Kidney (tissue), 14 donors: ENCODE measurements around the gene ZNF236. TPM values are rescaled to one million over a fixed set of nuclear protein-coding genes. Genes with fewer than 3 reads are reported as not detected.

Source experiments
- DNase-seq, 5 donors: peaks; one replicate each; pipeline ENCODE4 v3.0.0-alpha.2; 2013 to 2020
- FAIRE-seq: peaks from 2 replicates; lab custom pipeline; 2012; peaks lifted over from hg19 to GRCh38; lab: Jason Lieb, UNC
- H3K27ac ChIP-seq, 2 donors: one replicate each; pipeline ENCODE4 v1.7.0; 2013; ENCODE audit warnings: low read depth in 2 of 2, low read length in 2 of 2, inconsistent platforms in 1 of 2
- H3K27me3 ChIP-seq: one replicate; pipeline ENCODE4 v1.7.1; 2013; ENCODE audit warnings: low read length, inconsistent platforms; ENCODE audit not compliant: control insufficient read depth, insufficient read depth
- H3K36me3 ChIP-seq, 3 donors: one replicate each; pipeline versions ENCODE4 v1.7.0 to v1.7.1; 2013; ENCODE audit warnings: low read length in 3 of 3, control low read depth in 1 of 3, inconsistent platforms in 1 of 3; ENCODE audit not compliant: insufficient read depth in 3 of 3, control insufficient read depth in 2 of 3
- H3K4me1 ChIP-seq, 3 donors: one replicate each; pipeline versions ENCODE4 v1.7.0 to v1.7.1; 2013; ENCODE audit warnings: low read length in 3 of 3, inconsistent platforms in 1 of 3, low read depth in 1 of 3; ENCODE audit not compliant: control insufficient read depth in 2 of 3, insufficient read depth in 2 of 3
- H3K4me3 ChIP-seq, 3 donors: one replicate each; pipeline versions ENCODE4 v1.7.0 to v1.8.1; 2013; ENCODE audit warnings: low read length in 3 of 3, control low read depth in 1 of 3, inconsistent platforms in 1 of 3
- H3K9ac ChIP-seq, 3 donors: one replicate each; pipeline versions ENCODE4 v1.7.0 to v1.7.1; 2013; ENCODE audit warnings: low read length in 3 of 3, control low read depth in 1 of 3, inconsistent platforms in 1 of 3
- H3K9me3 ChIP-seq, 3 donors: one replicate each; pipeline versions ENCODE4 v1.7.0 to v1.7.1; 2013; ENCODE audit warnings: low read length in 3 of 3, control low read depth in 1 of 3, inconsistent platforms in 1 of 3; ENCODE audit not compliant: control insufficient read depth in 2 of 3, insufficient read depth in 1 of 3
- intact Hi-C: fragments of 100-400 bp; cut with DNase I; formaldehyde crosslinking; loops from one replicate; pipeline ENCODE4 v1.11.1; 2022
- polyA plus RNA-seq: library from polyadenylated mRNA; stranded (reverse); fragments of 350-450 nt; fragmentation: Illumina TruSeq; extraction: RNeasy Lipid Tissue Mini Kit (QIAGEN cat#74804); gene quantifications from one replicate; pipeline ENCODE4 v1.2.3, GENCODE V29; 2014; ENCODE audit warnings: low read depth, low replicate concordance; ENCODE audit not compliant: insufficient read depth
- total RNA-seq: library from RNA; stranded (reverse); fragmentation: NEBNext Ultra II Directional; extraction: Animal tissue kit (Norgen Biotek cat#: 25700); gene quantifications from one replicate; pipeline ENCODE4 v1.2.1, GENCODE V29; 2021
- TF ChIP-seq, protein P1 (sequence below): IDR thresholded peaks from 3 replicates; pipeline ENCODE4 v1.5.1; 2012; ENCODE audit warnings: mild to moderate bottlenecking, moderate library complexity, borderline replicate concordance; ENCODE audit not compliant: insufficient read depth; ENCODE audit errors: extremely low read depth
- donor health status: control.
- donor health status: control.
- donor health status: control.
- donor health status: control.
- donor health status: control.
- donor health status: DM: yes; HTN: yes; CAD: no.
- donor health status: Normal renal cell carcinoma (clear cell type).

Gene ZNF236
- total and polyA plus RNA-seq, 2 donors from 2014 or later: 1.1 to 18.6 TPM

DNA sequence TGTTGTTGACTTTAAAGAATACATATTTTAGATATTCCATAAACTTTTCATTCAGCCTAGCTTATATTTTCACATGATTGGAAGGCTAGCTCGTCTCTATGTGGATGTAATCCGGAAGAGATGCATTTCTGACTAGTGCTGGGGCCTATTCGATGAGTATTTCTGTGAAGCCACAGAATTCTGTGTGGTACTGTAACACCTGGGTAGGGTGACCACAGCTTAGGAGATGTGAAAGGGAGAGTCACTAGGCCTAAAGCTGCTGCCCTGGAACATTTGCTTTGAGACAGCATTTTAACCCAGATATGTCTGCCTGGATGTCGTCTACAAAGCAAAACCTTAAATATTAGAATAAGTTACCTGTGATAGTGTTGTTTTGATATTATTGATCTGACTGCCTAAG, 83.5 kb downstream of the ZNF236 start:
- H3K4me1 ChIP-seq: no peaks in the 10 kb centered on the region
- TF ChIP-seq, protein P1, sequence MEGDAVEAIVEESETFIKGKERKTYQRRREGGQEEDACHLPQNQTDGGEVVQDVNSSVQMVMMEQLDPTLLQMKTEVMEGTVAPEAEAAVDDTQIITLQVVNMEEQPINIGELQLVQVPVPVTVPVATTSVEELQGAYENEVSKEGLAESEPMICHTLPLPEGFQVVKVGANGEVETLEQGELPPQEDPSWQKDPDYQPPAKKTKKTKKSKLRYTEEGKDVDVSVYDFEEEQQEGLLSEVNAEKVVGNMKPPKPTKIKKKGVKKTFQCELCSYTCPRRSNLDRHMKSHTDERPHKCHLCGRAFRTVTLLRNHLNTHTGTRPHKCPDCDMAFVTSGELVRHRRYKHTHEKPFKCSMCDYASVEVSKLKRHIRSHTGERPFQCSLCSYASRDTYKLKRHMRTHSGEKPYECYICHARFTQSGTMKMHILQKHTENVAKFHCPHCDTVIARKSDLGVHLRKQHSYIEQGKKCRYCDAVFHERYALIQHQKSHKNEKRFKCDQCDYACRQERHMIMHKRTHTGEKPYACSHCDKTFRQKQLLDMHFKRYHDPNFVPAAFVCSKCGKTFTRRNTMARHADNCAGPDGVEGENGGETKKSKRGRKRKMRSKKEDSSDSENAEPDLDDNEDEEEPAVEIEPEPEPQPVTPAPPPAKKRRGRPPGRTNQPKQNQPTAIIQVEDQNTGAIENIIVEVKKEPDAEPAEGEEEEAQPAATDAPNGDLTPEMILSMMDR: no peak
- no peak for FAIRE-seq
- intact Hi-C loops: no loop called here
- no peak overlapping the region for H3K9ac ChIP-seq
- H3K4me3 ChIP-seq: no peak overlapping the region
- peaks cover 0 to 14% (median 11%) of the 10 kb centered on the region in 3 donors for H3K36me3 ChIP-seq
- DNase-seq: no peak
- no peaks in the 10 kb centered on the region for H3K27me3 ChIP-seq
- no peaks in the 10 kb centered on the region for H3K9me3 ChIP-seq
- no peak overlapping the region for H3K27ac ChIP-seq

DNA sequence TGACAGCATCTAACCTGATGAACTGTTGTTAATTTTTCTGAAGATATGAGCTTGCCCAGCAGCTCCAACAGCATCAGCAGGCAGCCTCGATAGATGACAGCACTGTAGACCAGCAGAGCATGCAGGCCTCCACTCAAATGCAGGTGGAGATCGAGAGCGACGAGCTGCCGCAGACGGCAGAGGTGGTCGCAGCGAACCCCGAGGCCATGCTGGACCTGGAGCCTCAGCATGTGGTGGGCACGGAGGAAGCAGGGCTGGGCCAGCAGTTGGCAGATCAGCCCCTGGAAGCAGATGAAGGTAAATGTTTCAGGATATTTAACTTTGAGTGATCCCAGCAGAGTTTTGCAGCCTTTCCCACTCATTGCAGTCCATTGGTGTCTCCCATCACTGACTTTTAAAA, 85.9 kb downstream of the ZNF236 start:
- Histone ChIP-seq H3K27me3 (no peaks in the 10 kb centered on the region), H3K36me3 (peaks cover 0 to 24% (median 15%) of the 10 kb centered on the region in 3 donors), H3K4me1 (no peaks in the 10 kb centered on the region), H3K9me3 (no peaks in the 10 kb centered on the region), H3K9ac (no peak overlapping the region), H3K27ac (no peak overlapping the region), H3K4me3 (no peak overlapping the region)
- TF ChIP-seq, protein P1: no peak
- intact Hi-C loops: no loop called here
- FAIRE-seq (no peak), DNase-seq (no peak)

DNA sequence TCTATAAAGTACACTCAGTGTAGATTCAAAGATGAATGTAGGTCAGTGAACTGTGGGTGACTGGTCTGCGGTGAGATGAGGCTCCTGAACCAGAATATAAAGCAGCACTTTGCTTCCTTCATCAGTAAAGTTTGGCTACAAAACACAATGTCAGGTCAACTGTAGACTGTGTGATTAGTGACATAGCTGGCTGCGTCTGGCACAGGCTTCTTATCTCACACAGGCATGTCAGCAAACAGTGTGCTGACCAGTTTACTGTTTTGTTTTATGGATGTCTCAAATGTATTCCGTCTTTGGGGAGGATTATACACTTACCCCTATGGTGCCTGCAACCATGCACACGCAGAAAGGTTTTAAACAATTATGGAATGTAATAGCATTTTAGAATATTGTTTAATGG, 87.1 kb downstream of the ZNF236 start:
- intact Hi-C loops: no loop called here
- no peaks in the 10 kb centered on the region for H3K27me3 ChIP-seq
- DNase-seq (no peak), FAIRE-seq (no peak)
- no peak overlapping the region for H3K9ac ChIP-seq
- TF ChIP-seq, protein P1: no peak
- H3K36me3 ChIP-seq: peaks cover 0 to 32% (median 24%) of the 10 kb centered on the region in 3 donors
- H3K27ac ChIP-seq: no peak overlapping the region
- H3K4me3 ChIP-seq: no peak overlapping the region
- H3K4me1 ChIP-seq: no peaks in the 10 kb centered on the region
- H3K9me3 ChIP-seq: no peaks in the 10 kb centered on the region

DNA sequence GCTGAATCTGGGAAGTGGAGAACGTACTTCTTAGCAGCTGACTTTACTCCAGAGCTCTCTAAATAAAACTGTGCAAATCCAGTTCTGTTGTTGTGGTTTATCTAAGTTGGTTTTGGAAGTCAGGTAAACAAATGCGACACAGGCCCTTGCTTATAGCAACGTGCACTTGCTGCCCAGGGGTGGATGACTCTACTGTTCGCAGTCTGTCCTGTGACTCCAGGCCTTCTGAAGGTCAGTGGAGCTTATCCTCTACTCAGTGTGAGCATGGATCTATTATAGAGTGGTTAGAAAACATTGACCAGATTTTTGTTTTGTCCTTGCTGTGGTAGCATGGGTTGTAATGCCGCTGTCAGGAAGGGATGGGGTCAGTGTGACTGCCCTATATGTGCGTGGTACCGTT, 89.1 kb downstream of the ZNF236 start:
- Histone ChIP-seq H3K9me3 (no peaks in the 10 kb centered on the region), H3K36me3 (peaks cover 0 to 28% (median 27%) of the 10 kb centered on the region in 3 donors), H3K4me3 (no peak overlapping the region), H3K9ac (no peak overlapping the region), H3K27ac (no peak overlapping the region), H3K27me3 (no peaks in the 10 kb centered on the region), H3K4me1 (no peaks in the 10 kb centered on the region)
- FAIRE-seq (no peak), DNase-seq (no peak)
- TF ChIP-seq, protein P1: no peak
- intact Hi-C loops: no loop called here
